B cell (primary cell): ENCODE data around the gene ZBTB33. TPM values are rescaled to one million over a fixed set of nuclear protein-coding genes. Genes with fewer than 3 reads are reported as not detected.

ENCODE experiments used
- ATAC-seq: fragments of 200-7000 bp; cut with Tn5 transposase; one replicate; pipeline ENCODE4 v1.10.0; 2021; ENCODE audit warnings: low read depth, mild to moderate bottlenecking, moderate number of reproducible peaks, moderate library complexity
- CTCF ChIA-PET: fragments of 350-600 bp; sonication (Branson Sonifier 250); formaldehyde crosslinking; loops from one replicate; lab custom pipeline; 2021; ENCODE audit warnings: antibody characterized with exemption, inconsistent platforms; lab: Charles Lee
- POLR2A ChIA-PET: fragments of 350-600 bp; sonication (Branson Sonifier 250); formaldehyde crosslinking; loops from one replicate; lab custom pipeline; 2021; ENCODE audit warnings: antibody characterized with exemption; lab: Charles Lee
- DNase-seq: peaks from one replicate; pipeline ENCODE4 v3.0.0; 2013
- H2AFZ ChIP-seq: 2 replicates; pipeline ENCODE4 v1.6.1; 2012; ENCODE audit warnings: mild to moderate bottlenecking, low read depth, low read length; ENCODE audit not compliant: insufficient read depth, poor library complexity, severe bottlenecking
- H3K27ac ChIP-seq, 2 donors: 1 replicate in 1 of 2; 2 replicates in 1 of 2; pipeline ENCODE4 v1.5.1; 2012 to 2013; ENCODE audit warnings: low read length in 2 of 2, mild to moderate bottlenecking in 2 of 2, moderate library complexity in 1 of 2
- H3K27me3 ChIP-seq, 4 experiments: fragments of 200-600 bp in 1 of 4; sonication (generic) in 1 of 4; replicated peaks in 1 of 4; 1 replicate in 2 of 4; 2 replicates in 2 of 4; pipeline versions ENCODE4 v1.6.1 to v1.7.0; 2013 to 2016; ENCODE audit warnings: low read length in 3 of 4, mild to moderate bottlenecking in 2 of 4, mixed read lengths in 1 of 4, moderate library complexity in 1 of 4; ENCODE audit not compliant: insufficient read depth in 4 of 4, control insufficient read depth in 3 of 4; ENCODE audit errors: control extremely low read depth in 1 of 4
- H3K36me3 ChIP-seq, 2 experiments: replicated peaks in 1 of 2; 1 replicate in 1 of 2; 2 replicates in 1 of 2; pipeline versions ENCODE4 v1.6.1 to v1.7.1; 2013; ENCODE audit warnings: low read length in 1 of 2; ENCODE audit not compliant: insufficient read depth in 2 of 2, control insufficient read depth in 1 of 2; ENCODE audit errors: control extremely low read depth in 1 of 2, extremely low read depth in 1 of 2
- H3K4me1 ChIP-seq, 2 donors: fragments of 200-600 bp in 1 of 2; sonication (generic) in 1 of 2; 1 replicate in 1 of 2; 2 replicates in 1 of 2; pipeline versions ENCODE4 v1.5.1 to v1.6.1; 2013 to 2017; ENCODE audit warnings: low read length in 2 of 2; ENCODE audit not compliant: control insufficient read depth in 2 of 2, insufficient read depth in 2 of 2
- H3K4me2 ChIP-seq: replicated peaks from 2 replicates; pipeline ENCODE3; 2012; ENCODE audit warnings: mild to moderate bottlenecking, low read depth, low read length; ENCODE audit not compliant: poor library complexity, severe bottlenecking
- H3K4me3 ChIP-seq, 5 experiments: fragments of 200-600 bp in 1 of 5; sonication (generic) in 1 of 5; 1 replicate in 3 of 5; 2 replicates in 2 of 5; pipeline versions ENCODE4 v1.5.1 to v1.7.0; 2011 to 2016; ENCODE audit warnings: low read length in 4 of 5, mild to moderate bottlenecking in 4 of 5, low read depth in 2 of 5, control low read depth in 1 of 5, moderate library complexity in 1 of 5; ENCODE audit not compliant: insufficient read depth in 1 of 5; ENCODE audit errors: control extremely low read depth in 1 of 5, extremely low read depth in 1 of 5
- H3K79me2 ChIP-seq: fragments of 200-600 bp; sonication (generic); one replicate; pipeline ENCODE4 v1.6.0; 2016; ENCODE audit warnings: low read length; ENCODE audit not compliant: control insufficient read depth, insufficient read depth
- H3K9ac ChIP-seq: fragments of 200-600 bp; sonication (generic); 2 replicates; pipeline ENCODE4 v1.6.1; 2017; ENCODE audit warnings: mild to moderate bottlenecking, low read length, moderate library complexity
- H3K9me3 ChIP-seq, 3 donors: one replicate each; pipeline versions ENCODE4 v1.6.1 to v1.7.1; 2013; ENCODE audit warnings: low read length in 2 of 3; ENCODE audit not compliant: control insufficient read depth in 2 of 3, insufficient read depth in 1 of 3; ENCODE audit errors: control extremely low read depth in 1 of 3
- H4K20me1 ChIP-seq: 2 replicates; pipeline ENCODE4 v1.6.0; 2012; ENCODE audit warnings: mild to moderate bottlenecking, low read length; ENCODE audit not compliant: insufficient read depth, control insufficient read depth, poor library complexity, severe bottlenecking
- H3K27ac Mint-ChIP-seq: one replicate; pipeline ENCODE4 v1.8.0; 2021; ENCODE audit warnings: mixed read lengths
- H3K27me3 Mint-ChIP-seq: one replicate; pipeline ENCODE4 v1.8.0; 2021; ENCODE audit warnings: mixed read lengths
- H3K4me1 Mint-ChIP-seq: one replicate; pipeline ENCODE4 v1.8.0; 2021; ENCODE audit warnings: mixed read lengths
- H3K4me3 Mint-ChIP-seq: one replicate; pipeline ENCODE4 v1.8.0; 2021; ENCODE audit warnings: mixed read lengths
- H3K9me3 Mint-ChIP-seq: one replicate; pipeline ENCODE4 v1.8.0; 2022; ENCODE audit warnings: mixed read lengths; ENCODE audit not compliant: insufficient read depth
- EZH2 ChIP-seq: IDR thresholded peaks from 2 replicates; pipeline ENCODE4 v1.6.1; 2012; ENCODE audit warnings: borderline replicate concordance, low read depth, mild to moderate bottlenecking, moderate library complexity, low read length; ENCODE audit not compliant: insufficient read depth, poor library complexity, severe bottlenecking
- WGBS: methylation state at CpG from one replicate; pipeline ENCODE4 v1.1.5; 2013; ENCODE audit warnings: missing lambda C conversion rate; ENCODE audit not compliant: insufficient coverage; 5-methylcytosine and 5-hydroxymethylcytosine counted together
- intact Hi-C: fragments of 100-400 bp; cut with micrococcal nuclease; formaldehyde crosslinking; loops from one replicate; pipeline ENCODE4 v1.10.0; 2022
- polyA plus RNA-seq: library from polyadenylated mRNA; depleted of rRNA; stranded (reverse); fragments of >200 nt; gene quantifications from 2 replicates; pipeline ENCODE4 v1.2.3, GENCODE V29; 2012
- total RNA-seq, 2 donors: library from RNA; stranded (reverse); fragments of 120-200 nt in 1 of 2; gene quantifications; 1 replicate in 1 of 2; 2 replicates in 1 of 2; pipeline versions ENCODE4 v1.2.3 to v1.2.4, GENCODE V29; 2013 to 2022
- TF ChIP-seq, protein P1 (sequence below): fragments of 200-600 bp; IDR thresholded peaks from one replicate; pipeline ENCODE4 v1.8.0; 2022; ENCODE audit warnings: antibody characterized with exemption, mild to moderate bottlenecking

Gene ZBTB33
- total and polyA plus RNA-seq, 2 donors (not counting 1 experiment from before 2014, with no cell fraction given) = 4.6 to 21.6 TPM

DNA sequence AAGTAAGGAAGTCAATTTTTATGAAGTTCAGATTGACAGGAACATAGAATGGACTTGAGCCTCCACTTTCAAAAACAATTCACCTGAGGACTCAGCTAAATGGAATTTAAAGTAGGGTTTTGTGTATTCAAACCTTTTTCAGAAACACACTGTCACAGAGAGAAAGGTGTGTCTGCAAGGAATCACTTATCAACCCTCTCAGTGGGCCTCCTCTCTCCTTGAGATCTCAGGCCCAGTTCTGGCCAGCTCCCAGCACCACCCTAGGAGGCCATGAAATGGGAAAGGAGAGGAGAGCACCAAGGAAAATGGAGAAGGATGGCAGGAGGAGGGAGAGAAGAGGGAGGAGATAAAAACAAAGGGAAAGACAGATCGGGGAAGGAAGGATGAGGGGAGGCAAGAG lies 32.1 kb downstream of the ZBTB33 start:
- no peak overlapping the region for H2AFZ ChIP-seq
- no peak overlapping the region for H3K9ac ChIP-seq
- whole genome bisulfite sequencing = no CpG with 5 or more reads among the region's 1 CpG
- peaks cover 7 to 14% of the 10 kb centered on the region in 2 donors for H3K4me1 ChIP-seq
- Mint-ChIP-seq H3K9me3 (no peaks in the 10 kb centered on the region), H3K27ac (no peak overlapping the region), H3K4me3 (no peak overlapping the region), H3K27me3 (no peaks in the 10 kb centered on the region), H3K4me1 (peaks cover 8% of the 10 kb centered on the region)
- POLR2A ChIA-PET = no interaction called here
- no peak overlapping the region for H3K27ac ChIP-seq
- H3K4me3 ChIP-seq = no peak overlapping the region
- no peaks in the 10 kb centered on the region for H4K20me1 ChIP-seq
- CTCF ChIA-PET = interaction anchor here (1.2 kb wide), 1 partner anchor 28 kb away, joined by 3 read pairs; no protein-coding TSS in a partner anchor
- no peaks in the 10 kb centered on the region for H3K9me3 ChIP-seq
- ATAC-seq (no peak), DNase-seq (no peak)
- intact Hi-C loops = no loop called here
- TF ChIP-seq EZH2 = no peak
- TF ChIP-seq, protein P1, sequence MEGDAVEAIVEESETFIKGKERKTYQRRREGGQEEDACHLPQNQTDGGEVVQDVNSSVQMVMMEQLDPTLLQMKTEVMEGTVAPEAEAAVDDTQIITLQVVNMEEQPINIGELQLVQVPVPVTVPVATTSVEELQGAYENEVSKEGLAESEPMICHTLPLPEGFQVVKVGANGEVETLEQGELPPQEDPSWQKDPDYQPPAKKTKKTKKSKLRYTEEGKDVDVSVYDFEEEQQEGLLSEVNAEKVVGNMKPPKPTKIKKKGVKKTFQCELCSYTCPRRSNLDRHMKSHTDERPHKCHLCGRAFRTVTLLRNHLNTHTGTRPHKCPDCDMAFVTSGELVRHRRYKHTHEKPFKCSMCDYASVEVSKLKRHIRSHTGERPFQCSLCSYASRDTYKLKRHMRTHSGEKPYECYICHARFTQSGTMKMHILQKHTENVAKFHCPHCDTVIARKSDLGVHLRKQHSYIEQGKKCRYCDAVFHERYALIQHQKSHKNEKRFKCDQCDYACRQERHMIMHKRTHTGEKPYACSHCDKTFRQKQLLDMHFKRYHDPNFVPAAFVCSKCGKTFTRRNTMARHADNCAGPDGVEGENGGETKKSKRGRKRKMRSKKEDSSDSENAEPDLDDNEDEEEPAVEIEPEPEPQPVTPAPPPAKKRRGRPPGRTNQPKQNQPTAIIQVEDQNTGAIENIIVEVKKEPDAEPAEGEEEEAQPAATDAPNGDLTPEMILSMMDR = no peak
- H3K27me3 ChIP-seq = no peaks in the 10 kb centered on the region
- no peaks in the 10 kb centered on the region for H3K79me2 ChIP-seq
- no peaks in the 10 kb centered on the region for H3K36me3 ChIP-seq
- no peak overlapping the region for H3K4me2 ChIP-seq

DNA sequence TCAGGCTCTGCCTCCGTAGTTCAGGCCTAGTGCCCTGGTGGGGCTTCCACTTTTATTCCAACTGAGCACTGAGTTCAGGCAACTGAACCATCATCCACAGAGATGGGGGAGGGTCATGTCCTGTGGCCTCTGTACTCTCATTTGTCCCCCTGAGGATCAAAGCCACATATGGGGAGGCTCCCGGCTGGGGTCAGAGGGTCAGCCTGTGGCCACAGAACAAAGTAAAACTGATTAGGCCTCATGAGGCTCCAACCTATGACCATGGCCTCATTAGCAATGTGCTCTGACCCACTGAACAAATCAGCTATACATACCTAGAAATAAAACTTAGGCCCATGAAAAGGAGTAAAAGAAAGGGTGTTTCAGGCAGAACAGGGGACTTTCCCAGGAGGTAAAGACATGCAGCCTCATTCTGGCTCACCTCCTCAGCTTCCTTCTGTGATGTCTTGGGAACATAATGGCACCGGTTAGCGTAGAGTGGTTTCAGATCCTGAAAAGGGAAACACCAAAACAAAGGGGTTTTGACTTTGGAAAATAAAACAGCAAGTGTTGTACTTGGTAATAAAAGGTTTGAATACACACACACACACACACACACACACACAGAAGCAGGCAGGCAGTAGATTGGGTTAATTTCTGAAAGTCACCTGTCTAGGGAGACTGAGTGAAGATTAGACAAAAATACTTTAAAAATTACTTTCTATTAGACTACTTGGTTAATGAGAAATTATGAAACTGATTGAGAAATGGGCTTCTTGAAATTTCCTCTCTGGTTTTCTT lies 36.3 kb downstream of the ZBTB33 start:
- Histone ChIP-seq H3K4me1 (peaks cover 7 to 17% of the 10 kb centered on the region in 2 donors), H3K4me2 (no peak overlapping the region), H3K79me2 (no peaks in the 10 kb centered on the region), H3K36me3 (no peaks in the 10 kb centered on the region), H4K20me1 (no peaks in the 10 kb centered on the region), H3K9me3 (no peaks in the 10 kb centered on the region), H2AFZ (no peak overlapping the region), H3K4me3 (no peak overlapping the region), H3K9ac (no peak overlapping the region), H3K27me3 (no peaks in the 10 kb centered on the region), H3K27ac (no peak overlapping the region)
- no peaks in the 10 kb centered on the region for H3K9me3 Mint-ChIP-seq
- intact Hi-C loops = loop anchor here (5.0 kb wide), 1 partner anchor 35 kb away; the partner anchor contains the start of gene ZBTB33
- ChIA-PET CTCF (interaction anchor here (1.4 kb wide), 1 partner anchor 19 kb away, joined by 3 read pairs; no protein-coding TSS in a partner anchor), POLR2A (no interaction called here)
- no peak for ATAC-seq
- TF ChIP-seq EZH2 = no peak
- TF ChIP-seq, protein P1 = no peak
- H3K27ac Mint-ChIP-seq = no peak overlapping the region
- DNase-seq = peak; percentile 12
- no peak overlapping the region for H3K4me3 Mint-ChIP-seq
- no peaks in the 10 kb centered on the region for H3K27me3 Mint-ChIP-seq
- WGBS = no CpG with 5 or more reads among the region's 4 CpGs
- H3K4me1 Mint-ChIP-seq = peaks cover 17% of the 10 kb centered on the region
